ENCODE results near the gene PEX12. TPM values are rescaled to one million over a fixed set of nuclear protein-coding genes. Genes with fewer than 3 reads are reported as not detected.

Gene PEX12
- total RNA-seq, 1 experiment from 2014 or later, result 5.2 TPM

DNA sequence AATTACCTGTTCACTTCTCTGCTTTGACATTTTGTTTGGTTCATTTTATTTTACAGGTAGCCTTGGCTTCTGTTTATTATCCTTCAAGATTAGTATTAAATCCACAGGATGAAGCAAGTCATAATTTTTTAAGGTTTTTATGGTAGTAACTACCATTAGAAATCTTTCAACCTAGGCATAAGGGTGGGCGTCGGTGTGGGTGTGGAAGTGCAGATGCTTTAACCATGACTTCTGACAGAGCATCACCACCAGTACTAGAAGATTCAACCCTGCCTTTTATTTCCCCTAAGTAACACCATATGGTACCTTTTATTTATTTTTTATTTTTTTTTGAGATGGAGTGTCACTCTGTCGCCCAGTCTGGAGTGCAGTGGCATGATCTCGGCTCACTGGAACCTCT is 31.5 kb upstream of the PEX12 start (continued):
- TF ChIP-seq, protein P1, sequence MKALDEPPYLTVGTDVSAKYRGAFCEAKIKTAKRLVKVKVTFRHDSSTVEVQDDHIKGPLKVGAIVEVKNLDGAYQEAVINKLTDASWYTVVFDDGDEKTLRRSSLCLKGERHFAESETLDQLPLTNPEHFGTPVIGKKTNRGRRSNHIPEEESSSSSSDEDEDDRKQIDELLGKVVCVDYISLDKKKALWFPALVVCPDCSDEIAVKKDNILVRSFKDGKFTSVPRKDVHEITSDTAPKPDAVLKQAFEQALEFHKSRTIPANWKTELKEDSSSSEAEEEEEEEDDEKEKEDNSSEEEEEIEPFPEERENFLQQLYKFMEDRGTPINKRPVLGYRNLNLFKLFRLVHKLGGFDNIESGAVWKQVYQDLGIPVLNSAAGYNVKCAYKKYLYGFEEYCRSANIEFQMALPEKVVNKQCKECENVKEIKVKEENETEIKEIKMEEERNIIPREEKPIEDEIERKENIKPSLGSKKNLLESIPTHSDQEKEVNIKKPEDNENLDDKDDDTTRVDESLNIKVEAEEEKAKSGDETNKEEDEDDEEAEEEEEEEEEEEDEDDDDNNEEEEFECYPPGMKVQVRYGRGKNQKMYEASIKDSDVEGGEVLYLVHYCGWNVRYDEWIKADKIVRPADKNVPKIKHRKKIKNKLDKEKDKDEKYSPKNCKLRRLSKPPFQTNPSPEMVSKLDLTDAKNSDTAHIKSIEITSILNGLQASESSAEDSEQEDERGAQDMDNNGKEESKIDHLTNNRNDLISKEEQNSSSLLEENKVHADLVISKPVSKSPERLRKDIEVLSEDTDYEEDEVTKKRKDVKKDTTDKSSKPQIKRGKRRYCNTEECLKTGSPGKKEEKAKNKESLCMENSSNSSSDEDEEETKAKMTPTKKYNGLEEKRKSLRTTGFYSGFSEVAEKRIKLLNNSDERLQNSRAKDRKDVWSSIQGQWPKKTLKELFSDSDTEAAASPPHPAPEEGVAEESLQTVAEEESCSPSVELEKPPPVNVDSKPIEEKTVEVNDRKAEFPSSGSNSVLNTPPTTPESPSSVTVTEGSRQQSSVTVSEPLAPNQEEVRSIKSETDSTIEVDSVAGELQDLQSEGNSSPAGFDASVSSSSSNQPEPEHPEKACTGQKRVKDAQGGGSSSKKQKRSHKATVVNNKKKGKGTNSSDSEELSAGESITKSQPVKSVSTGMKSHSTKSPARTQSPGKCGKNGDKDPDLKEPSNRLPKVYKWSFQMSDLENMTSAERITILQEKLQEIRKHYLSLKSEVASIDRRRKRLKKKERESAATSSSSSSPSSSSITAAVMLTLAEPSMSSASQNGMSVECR (CRISPR knock-in tag; IDR thresholded peaks at IDR 0.05; ENCODE audit: borderline replicate concordance), result no peak
- TF ChIP-seq, protein P2, sequence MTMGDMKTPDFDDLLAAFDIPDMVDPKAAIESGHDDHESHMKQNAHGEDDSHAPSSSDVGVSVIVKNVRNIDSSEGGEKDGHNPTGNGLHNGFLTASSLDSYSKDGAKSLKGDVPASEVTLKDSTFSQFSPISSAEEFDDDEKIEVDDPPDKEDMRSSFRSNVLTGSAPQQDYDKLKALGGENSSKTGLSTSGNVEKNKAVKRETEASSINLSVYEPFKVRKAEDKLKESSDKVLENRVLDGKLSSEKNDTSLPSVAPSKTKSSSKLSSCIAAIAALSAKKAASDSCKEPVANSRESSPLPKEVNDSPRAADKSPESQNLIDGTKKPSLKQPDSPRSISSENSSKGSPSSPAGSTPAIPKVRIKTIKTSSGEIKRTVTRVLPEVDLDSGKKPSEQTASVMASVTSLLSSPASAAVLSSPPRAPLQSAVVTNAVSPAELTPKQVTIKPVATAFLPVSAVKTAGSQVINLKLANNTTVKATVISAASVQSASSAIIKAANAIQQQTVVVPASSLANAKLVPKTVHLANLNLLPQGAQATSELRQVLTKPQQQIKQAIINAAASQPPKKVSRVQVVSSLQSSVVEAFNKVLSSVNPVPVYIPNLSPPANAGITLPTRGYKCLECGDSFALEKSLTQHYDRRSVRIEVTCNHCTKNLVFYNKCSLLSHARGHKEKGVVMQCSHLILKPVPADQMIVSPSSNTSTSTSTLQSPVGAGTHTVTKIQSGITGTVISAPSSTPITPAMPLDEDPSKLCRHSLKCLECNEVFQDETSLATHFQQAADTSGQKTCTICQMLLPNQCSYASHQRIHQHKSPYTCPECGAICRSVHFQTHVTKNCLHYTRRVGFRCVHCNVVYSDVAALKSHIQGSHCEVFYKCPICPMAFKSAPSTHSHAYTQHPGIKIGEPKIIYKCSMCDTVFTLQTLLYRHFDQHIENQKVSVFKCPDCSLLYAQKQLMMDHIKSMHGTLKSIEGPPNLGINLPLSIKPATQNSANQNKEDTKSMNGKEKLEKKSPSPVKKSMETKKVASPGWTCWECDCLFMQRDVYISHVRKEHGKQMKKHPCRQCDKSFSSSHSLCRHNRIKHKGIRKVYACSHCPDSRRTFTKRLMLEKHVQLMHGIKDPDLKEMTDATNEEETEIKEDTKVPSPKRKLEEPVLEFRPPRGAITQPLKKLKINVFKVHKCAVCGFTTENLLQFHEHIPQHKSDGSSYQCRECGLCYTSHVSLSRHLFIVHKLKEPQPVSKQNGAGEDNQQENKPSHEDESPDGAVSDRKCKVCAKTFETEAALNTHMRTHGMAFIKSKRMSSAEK (CRISPR knock-in tag; IDR thresholded peaks at IDR 0.05; ENCODE audit: borderline replicate concordance), result no peak
- no peak for TF ChIP-seq ZNF232 (CRISPR knock-in tag; IDR thresholded peaks at IDR 0.05)
- TF ChIP-seq, protein P3, sequence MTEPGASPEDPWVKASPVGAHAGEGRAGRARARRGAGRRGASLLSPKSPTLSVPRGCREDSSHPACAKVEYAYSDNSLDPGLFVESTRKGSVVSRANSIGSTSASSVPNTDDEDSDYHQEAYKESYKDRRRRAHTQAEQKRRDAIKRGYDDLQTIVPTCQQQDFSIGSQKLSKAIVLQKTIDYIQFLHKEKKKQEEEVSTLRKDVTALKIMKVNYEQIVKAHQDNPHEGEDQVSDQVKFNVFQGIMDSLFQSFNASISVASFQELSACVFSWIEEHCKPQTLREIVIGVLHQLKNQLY (CRISPR knock-in tag; IDR thresholded peaks at IDR 0.05), result no peak
- TF ChIP-seq, protein P4, sequence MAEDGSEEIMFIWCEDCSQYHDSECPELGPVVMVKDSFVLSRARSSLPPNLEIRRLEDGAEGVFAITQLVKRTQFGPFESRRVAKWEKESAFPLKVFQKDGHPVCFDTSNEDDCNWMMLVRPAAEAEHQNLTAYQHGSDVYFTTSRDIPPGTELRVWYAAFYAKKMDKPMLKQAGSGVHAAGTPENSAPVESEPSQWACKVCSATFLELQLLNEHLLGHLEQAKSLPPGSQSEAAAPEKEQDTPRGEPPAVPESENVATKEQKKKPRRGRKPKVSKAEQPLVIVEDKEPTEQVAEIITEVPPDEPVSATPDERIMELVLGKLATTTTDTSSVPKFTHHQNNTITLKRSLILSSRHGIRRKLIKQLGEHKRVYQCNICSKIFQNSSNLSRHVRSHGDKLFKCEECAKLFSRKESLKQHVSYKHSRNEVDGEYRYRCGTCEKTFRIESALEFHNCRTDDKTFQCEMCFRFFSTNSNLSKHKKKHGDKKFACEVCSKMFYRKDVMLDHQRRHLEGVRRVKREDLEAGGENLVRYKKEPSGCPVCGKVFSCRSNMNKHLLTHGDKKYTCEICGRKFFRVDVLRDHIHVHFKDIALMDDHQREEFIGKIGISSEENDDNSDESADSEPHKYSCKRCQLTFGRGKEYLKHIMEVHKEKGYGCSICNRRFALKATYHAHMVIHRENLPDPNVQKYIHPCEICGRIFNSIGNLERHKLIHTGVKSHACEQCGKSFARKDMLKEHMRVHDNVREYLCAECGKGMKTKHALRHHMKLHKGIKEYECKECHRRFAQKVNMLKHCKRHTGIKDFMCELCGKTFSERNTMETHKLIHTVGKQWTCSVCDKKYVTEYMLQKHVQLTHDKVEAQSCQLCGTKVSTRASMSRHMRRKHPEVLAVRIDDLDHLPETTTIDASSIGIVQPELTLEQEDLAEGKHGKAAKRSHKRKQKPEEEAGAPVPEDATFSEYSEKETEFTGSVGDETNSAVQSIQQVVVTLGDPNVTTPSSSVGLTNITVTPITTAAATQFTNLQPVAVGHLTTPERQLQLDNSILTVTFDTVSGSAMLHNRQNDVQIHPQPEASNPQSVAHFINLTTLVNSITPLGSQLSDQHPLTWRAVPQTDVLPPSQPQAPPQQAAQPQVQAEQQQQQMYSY (CRISPR knock-in tag; IDR thresholded peaks at IDR 0.05), result no peak
- no peak for TF ChIP-seq JUN (CRISPR knock-in tag; IDR thresholded peaks at IDR 0.05)

DNA sequence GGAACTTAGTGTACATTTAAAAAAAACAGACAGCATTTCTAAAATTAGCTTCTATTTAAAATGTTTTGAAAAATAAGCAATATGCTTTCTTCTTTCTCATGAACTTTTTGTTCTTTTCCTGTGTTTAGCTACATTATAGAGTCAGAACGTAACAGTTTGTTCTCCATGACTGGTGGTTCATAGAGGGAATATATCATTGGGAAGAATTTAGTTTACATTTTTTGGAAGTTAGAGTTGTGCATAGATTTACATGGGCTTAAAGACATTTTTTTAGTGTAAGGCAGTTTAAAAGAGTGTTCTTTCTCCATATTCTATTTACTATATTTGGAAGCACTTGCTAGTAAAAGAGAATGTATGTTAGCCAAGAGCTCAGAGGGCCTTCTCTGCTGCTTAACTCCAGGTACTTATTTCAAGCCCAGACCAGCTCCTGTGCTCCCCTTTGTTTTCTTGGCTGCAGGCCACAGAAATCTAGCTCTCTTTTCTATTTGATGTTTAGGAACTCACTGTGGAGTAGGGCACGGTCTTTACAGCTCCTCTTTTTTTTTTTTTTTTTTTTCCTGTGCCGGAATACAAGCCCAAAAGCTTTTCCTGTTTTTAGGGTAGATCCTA is 29.0 kb upstream of the PEX12 start:
- no peaks in the 10 kb centered on the region for H3K27me3 Mint-ChIP-seq (ENCODE audit: low read depth)
- no peaks in the 10 kb centered on the region for H3K9me3 Mint-ChIP-seq
- no peak overlapping the region for H3K4me3 Mint-ChIP-seq
- DNase-seq (ENCODE audit: low spot score) (no peak), ATAC-seq (no peak)
- POLR2A ChIA-PET, result interaction anchor here (0.7 kb wide), 1 partner anchor 202 kb away, joined by 4 read pairs; no protein-coding TSS in a partner anchor
- H3K36me3 Mint-ChIP-seq, result peaks cover 51% of the 10 kb centered on the region
- TF ChIP-seq IRF2 (CRISPR knock-in tag; IDR thresholded peaks at IDR 0.05; ENCODE audit: borderline replicate concordance, low read depth) (no peak), ZNF423 (CRISPR knock-in tag; IDR thresholded peaks at IDR 0.05) (no peak), GABPB1 (CRISPR knock-in tag; IDR thresholded peaks at IDR 0.05) (no peak)
- H3K4me1 Mint-ChIP-seq, result no peaks in the 10 kb centered on the region
- no peak overlapping the region for H3K27ac Mint-ChIP-seq
- CTCF ChIA-PET, result interaction anchor here (0.6 to 2.4 kb wide), 5 partner anchors 11 to 144 kb away, joined by 3 to 17 read pairs (median 5); no protein-coding TSS in a partner anchor
